Trophoblast cell (in vitro differentiated cells and primary cell): Measurements from ENCODE around the gene GALK1.
A peak's percentile ranks its signal among the peaks of the same experiment; 100 is the strongest.

Experiments used
- DNase-seq, 2 donors: peaks; one replicate each; pipeline ENCODE4 v3.0.0-alpha.2; 2016
- H2AFZ ChIP-seq: 2 replicates; pipeline ENCODE4 v1.6.1; 2013; ENCODE audit warnings: low read length, moderate library complexity, mild to moderate bottlenecking; ENCODE audit not compliant: insufficient read depth, poor library complexity
- H2AK5ac ChIP-seq: 2 replicates; pipeline ENCODE4 v1.6.1; 2013; ENCODE audit warnings: mild to moderate bottlenecking, low read length
- H2BK120ac ChIP-seq: 2 replicates; pipeline ENCODE4 v1.6.1; 2013; ENCODE audit warnings: low read length, mild to moderate bottlenecking, moderate library complexity; ENCODE audit not compliant: insufficient read depth, poor library complexity
- H2BK12ac ChIP-seq: 2 replicates; pipeline ENCODE4 v1.6.1; 2013; ENCODE audit warnings: mild to moderate bottlenecking, low read length, moderate library complexity
- H2BK5ac ChIP-seq: 2 replicates; pipeline ENCODE4 v1.6.1; 2013; ENCODE audit warnings: low read length, low read depth, moderate library complexity, mild to moderate bottlenecking; ENCODE audit not compliant: poor library complexity
- H3K14ac ChIP-seq: 2 replicates; pipeline ENCODE4 v1.6.1; 2013; ENCODE audit warnings: mild to moderate bottlenecking, low read length
- H3K18ac ChIP-seq: 2 replicates; pipeline ENCODE4 v1.6.1; 2013; ENCODE audit warnings: mild to moderate bottlenecking, low read length
- H3K23ac ChIP-seq: 2 replicates; pipeline ENCODE4 v1.6.1; 2013; ENCODE audit warnings: low read length
- H3K27ac ChIP-seq: 2 replicates; pipeline ENCODE4 v1.5.1; 2013; ENCODE audit warnings: low read depth, mild to moderate bottlenecking, inconsistent platforms, low read length, moderate library complexity
- H3K27me3 ChIP-seq: 2 replicates; pipeline ENCODE4 v1.6.1; 2013; ENCODE audit warnings: inconsistent platforms, mild to moderate bottlenecking, low read length, moderate library complexity; ENCODE audit not compliant: insufficient read depth
- H3K36me3 ChIP-seq, 2 experiments: 1 replicate in 1 of 2; 2 replicates in 1 of 2; pipeline ENCODE4 v1.6.1; 2013; ENCODE audit warnings: low read length in 2 of 2, mild to moderate bottlenecking in 2 of 2, moderate library complexity in 1 of 2; ENCODE audit not compliant: insufficient read depth in 2 of 2, control insufficient read depth in 1 of 2
- H3K4ac ChIP-seq: 2 replicates; pipeline ENCODE4 v1.6.1; 2013; ENCODE audit warnings: low read depth, mild to moderate bottlenecking, low read length, moderate library complexity
- H3K4me1 ChIP-seq, 2 experiments: 1 replicate in 1 of 2; 2 replicates in 1 of 2; pipeline ENCODE4 v1.6.1; 2013; ENCODE audit warnings: low read length in 2 of 2, mild to moderate bottlenecking in 2 of 2, moderate library complexity in 1 of 2; ENCODE audit not compliant: insufficient read depth in 2 of 2, control insufficient read depth in 1 of 2
- H3K4me2 ChIP-seq: 2 replicates; pipeline ENCODE4 v1.6.1; 2013; ENCODE audit warnings: inconsistent platforms, mild to moderate bottlenecking, low read length, moderate library complexity
- H3K4me3 ChIP-seq: 2 replicates; pipeline ENCODE4 v1.5.1; 2013; ENCODE audit warnings: mild to moderate bottlenecking, low read depth, low read length, inconsistent platforms
- H3K79me1 ChIP-seq: one replicate; pipeline ENCODE4 v1.6.1; 2013; ENCODE audit warnings: low read length
- H3K79me2 ChIP-seq: 2 replicates; pipeline ENCODE4 v1.6.1; 2013; ENCODE audit warnings: low read length, mild to moderate bottlenecking; ENCODE audit not compliant: control insufficient read depth, insufficient read depth, poor library complexity
- H3K9ac ChIP-seq: 2 replicates; pipeline ENCODE4 v1.6.1; 2013; ENCODE audit warnings: mild to moderate bottlenecking, low read length
- H3K9me3 ChIP-seq: 2 replicates; pipeline ENCODE4 v1.6.1; 2013; ENCODE audit warnings: low read depth, mild to moderate bottlenecking, control low read depth, inconsistent platforms, low read length; ENCODE audit not compliant: insufficient read depth
- H4K12ac ChIP-seq: 2 replicates; pipeline ENCODE4 v1.6.1; 2013; ENCODE audit warnings: low read depth, mild to moderate bottlenecking, low read length, moderate library complexity
- H4K8ac ChIP-seq: 2 replicates; pipeline ENCODE4 v1.6.1; 2013; ENCODE audit warnings: low read depth, mild to moderate bottlenecking, low read length, moderate library complexity
- H4K91ac ChIP-seq: one replicate; pipeline ENCODE4 v1.6.1; 2013; ENCODE audit warnings: low read depth, mild to moderate bottlenecking, low read length, moderate library complexity
- WGBS: extraction: QIAGEN DNeasy Blood & Tissue Kit; methylation state at CpG from one replicate; pipeline ENCODE4 v1.1.7; 2013; ENCODE audit warnings: missing lambda C conversion rate; ENCODE audit not compliant: insufficient read length, insufficient coverage; ENCODE audit errors: extremely low coverage; 5-methylcytosine and 5-hydroxymethylcytosine counted together

Gene GALK1

DNA sequence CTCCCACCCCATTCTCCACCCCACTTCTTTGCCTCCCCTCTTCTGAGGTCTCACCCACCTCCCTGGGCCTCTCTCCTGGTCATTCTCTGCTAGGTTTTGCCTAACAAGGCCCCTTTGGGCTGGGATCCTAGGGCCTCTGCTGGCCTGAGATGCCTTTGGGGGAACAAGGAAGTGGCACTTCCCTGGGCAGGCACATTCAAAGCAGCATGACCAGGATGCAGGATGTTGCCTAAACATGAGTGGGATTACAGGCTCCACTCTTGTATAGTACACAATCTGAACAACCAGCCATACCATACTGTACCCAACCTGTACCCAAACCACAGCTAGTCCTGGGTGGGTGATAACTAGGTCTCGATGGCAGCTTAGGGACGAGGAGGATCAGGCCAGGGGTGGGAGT is 9.0 kb downstream of the GALK1 start:
- Histone ChIP-seq H2BK5ac (no peak overlapping the region), H2BK12ac (no peak overlapping the region), H2BK120ac (no peak overlapping the region), H2AK5ac (no peak overlapping the region), H3K9me3 (peaks cover 5% of the 10 kb centered on the region), H3K27me3 (no peaks in the 10 kb centered on the region), H3K23ac (no peak overlapping the region), H3K4me3 (no peak overlapping the region), H4K91ac (no peak overlapping the region), H3K27ac (no peak overlapping the region), H3K36me3 (peaks cover 32 to 38% of the 10 kb centered on the region in 2 experiments), H3K79me1 (peaks cover 6% of the 10 kb centered on the region), H3K79me2 (peaks cover 2% of the 10 kb centered on the region), H4K8ac (no peak overlapping the region), H3K4me2 (no peak overlapping the region), H3K9ac (no peak overlapping the region), H3K14ac (no peak overlapping the region), H3K4ac (no peak overlapping the region), H2AFZ (no peak overlapping the region), H3K18ac (no peak overlapping the region), H3K4me1 (peaks cover 4% of the 10 kb centered on the region in 2 experiments), H4K12ac (no peak overlapping the region)
- no peak for DNase-seq
- no CpG with 5 or more reads among the region's 2 CpGs for WGBS

GRCh38 chr17:75755205-75755901 is 9.6 kb downstream of the GALK1 start:
- Histone ChIP-seq H3K18ac (no peak overlapping the region), H4K12ac (no peak overlapping the region), H2AFZ (no peak overlapping the region), H3K14ac (no peak overlapping the region), H2BK120ac (no peak overlapping the region), H2BK12ac (no peak overlapping the region), H3K23ac (no peak overlapping the region), H3K4me3 (no peak overlapping the region), H2AK5ac (no peak overlapping the region), H3K36me3 (peaks cover 32 to 41% of the 10 kb centered on the region in 2 experiments), H4K91ac (no peak overlapping the region), H3K79me2 (peaks cover 2% of the 10 kb centered on the region), H2BK5ac (no peak overlapping the region), H3K27me3 (no peaks in the 10 kb centered on the region), H3K79me1 (peaks cover 6% of the 10 kb centered on the region), H3K27ac (no peak overlapping the region), H3K9ac (no peak overlapping the region), H3K4me2 (no peak overlapping the region), H3K9me3 (peaks cover 5% of the 10 kb centered on the region), H3K4ac (no peak overlapping the region), H4K8ac (no peak overlapping the region), H3K4me1 (peaks cover 4% of the 10 kb centered on the region in 2 experiments)
- no peak for DNase-seq
- no CpG with 5 or more reads among the region's 20 CpGs for WGBS

DNA sequence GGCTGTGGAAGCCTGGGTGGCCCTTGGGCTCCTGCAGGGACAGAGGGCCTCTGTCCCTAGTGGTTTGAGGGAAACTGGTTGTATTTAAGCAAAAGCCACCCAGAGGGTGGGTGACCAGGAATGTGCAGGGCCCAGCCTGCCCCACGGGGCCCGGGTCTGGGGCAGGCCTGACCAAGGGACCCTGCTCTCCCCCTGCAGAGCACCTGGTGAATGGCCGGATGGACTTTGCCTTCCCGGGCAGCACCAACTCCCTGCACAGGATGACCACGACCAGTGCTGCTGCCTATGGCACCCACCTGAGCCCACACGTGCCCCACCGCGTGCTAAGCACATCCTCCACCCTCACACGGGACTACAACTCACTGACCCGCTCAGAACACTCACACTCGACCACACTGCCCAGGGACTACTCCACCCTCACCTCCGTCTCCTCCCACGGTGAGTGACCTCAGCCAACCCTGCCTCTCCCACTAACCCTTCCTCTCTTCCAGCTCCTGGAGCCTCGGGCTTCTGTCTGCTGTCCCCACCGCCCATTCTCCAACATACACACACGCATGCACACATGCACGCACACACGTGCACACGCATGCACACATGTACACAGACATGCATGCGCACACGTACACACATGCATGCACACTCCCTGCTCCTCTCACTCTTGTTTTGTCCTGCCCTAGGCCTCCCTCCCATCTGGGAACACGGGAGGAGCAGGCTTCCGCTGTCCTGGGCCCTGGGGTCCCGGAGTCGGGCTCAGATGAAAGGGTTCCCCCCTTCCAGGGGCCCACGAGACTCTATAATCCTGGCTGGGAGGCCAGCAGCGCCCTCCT is 10.4 kb downstream of the GALK1 start:
- Histone ChIP-seq H3K4me1 (peaks cover 4% of the 10 kb centered on the region in 2 experiments), H2AK5ac (no peak overlapping the region), H2BK5ac (no peak overlapping the region), H3K27me3 (no peaks in the 10 kb centered on the region), H4K8ac (peak overlapping the region; percentile 82), H3K36me3 (peaks cover 35 to 41% of the 10 kb centered on the region in 2 experiments), H4K12ac (no peak overlapping the region), H3K18ac (no peak overlapping the region), H3K9me3 (peaks cover 5% of the 10 kb centered on the region), H3K79me2 (peaks cover 2% of the 10 kb centered on the region), H3K4ac (no peak overlapping the region), H3K79me1 (peaks cover 6% of the 10 kb centered on the region), H3K9ac (no peak overlapping the region), H3K4me2 (no peak overlapping the region), H3K4me3 (no peak overlapping the region), H4K91ac (peak overlapping the region; percentile 65), H3K14ac (no peak overlapping the region), H3K27ac (no peak overlapping the region), H2BK120ac (no peak overlapping the region), H3K23ac (no peak overlapping the region), H2BK12ac (no peak overlapping the region), H2AFZ (no peak overlapping the region)
- no peak for DNase-seq
- no CpG with 5 or more reads among the region's 27 CpGs for WGBS

- no peak overlapping the region for H3K23ac ChIP-seq
- no peak overlapping the region for H3K4ac ChIP-seq
- H2AFZ ChIP-seq, result peak overlapping the region; percentile 85
- peak overlapping the region; percentile 70 for H3K14ac ChIP-seq
- peak overlapping the region; percentile 59 for H3K4me2 ChIP-seq
- WGBS, result no CpG with 5 or more reads among the region's 76 CpGs
- H2BK120ac ChIP-seq, result no peak overlapping the region
- peaks cover 5% of the 10 kb centered on the region for H3K9me3 ChIP-seq
- no peak for DNase-seq
- H3K9ac ChIP-seq, result no peak overlapping the region
- H3K18ac ChIP-seq, result peak overlapping the region; percentile 31
- H3K36me3 ChIP-seq, result peaks cover 37 to 44% of the 10 kb centered on the region in 2 experiments
- peak overlapping the region; percentile 82 for H4K8ac ChIP-seq
- H4K91ac ChIP-seq, result peak overlapping the region; percentile 65
- peak overlapping the region; percentile 55 for H4K12ac ChIP-seq
- H3K79me2 ChIP-seq, result peaks cover 2% of the 10 kb centered on the region
- H3K27me3 ChIP-seq, result no peaks in the 10 kb centered on the region
- H2BK5ac ChIP-seq, result no peak overlapping the region
- H3K4me3 ChIP-seq, result no peak overlapping the region
- H3K27ac ChIP-seq, result no peak overlapping the region
- peaks cover 4% of the 10 kb centered on the region in 2 experiments for H3K4me1 ChIP-seq
- H3K79me1 ChIP-seq, result peaks cover 6% of the 10 kb centered on the region
- no peak overlapping the region for H2AK5ac ChIP-seq
- H2BK12ac ChIP-seq, result no peak overlapping the region
Measured at GRCh38 chr17:75753514-75754377, 11.2 kb downstream of the GALK1 start.
